ENCODE results near the gene WEE2. TPM values are rescaled to one million over a fixed set of nuclear protein-coding genes. Genes with fewer than 3 reads are reported as not detected.

The WEE2 gene
- total and polyA plus RNA-seq, 2 donors from 2014 or later: 0.06 to 0.13 TPM

DNA sequence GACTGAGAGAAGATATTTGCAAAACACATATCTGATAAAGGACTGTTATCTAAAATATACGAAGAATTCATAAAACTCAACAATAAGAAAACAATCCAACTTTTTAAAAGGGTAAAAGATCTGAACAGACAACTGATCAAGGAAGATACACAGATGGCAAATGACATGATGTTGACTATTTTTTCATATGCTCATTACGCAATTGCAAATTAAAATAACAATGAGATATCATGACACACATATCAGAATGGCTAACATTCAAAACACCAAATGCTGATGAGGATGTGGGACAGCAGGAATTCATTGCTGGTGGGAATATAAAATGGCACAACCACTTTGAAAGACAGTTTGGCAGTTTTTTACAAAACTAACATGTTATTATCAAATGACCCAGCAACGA lies 15.1 kb upstream of the WEE2 start:
- FAIRE-seq (no peak), DNase-seq (no peak)
- Histone ChIP-seq H3K4me3 (ENCODE audit: low read length in 3 of 3) (no peak overlapping the region), H3K27ac (ENCODE audit: low read depth in 2 of 2, low read length in 2 of 2) (no peak overlapping the region), H3K27me3 (ENCODE audit: control insufficient read depth, insufficient read depth, low read length) (no peaks in the 10 kb centered on the region), H3K9me3 (ENCODE audit: control insufficient read depth in 2 of 3, insufficient read depth in 1 of 3, low read length in 3 of 3) (no peaks in the 10 kb centered on the region), H3K36me3 (ENCODE audit: control insufficient read depth in 2 of 3, insufficient read depth in 3 of 3, low read length in 3 of 3) (no peaks in the 10 kb centered on the region), H3K9ac (ENCODE audit: low read length in 3 of 3) (no peak overlapping the region), H3K4me1 (ENCODE audit: control insufficient read depth in 2 of 3, insufficient read depth in 2 of 3, low read depth in 1 of 3, low read length in 3 of 3) (peaks cover 3 to 24% (median 13%) of the 10 kb centered on the region in 3 donors)
- intact Hi-C loops (cut with DNase I): no loop called here
- TF ChIP-seq, protein P1, sequence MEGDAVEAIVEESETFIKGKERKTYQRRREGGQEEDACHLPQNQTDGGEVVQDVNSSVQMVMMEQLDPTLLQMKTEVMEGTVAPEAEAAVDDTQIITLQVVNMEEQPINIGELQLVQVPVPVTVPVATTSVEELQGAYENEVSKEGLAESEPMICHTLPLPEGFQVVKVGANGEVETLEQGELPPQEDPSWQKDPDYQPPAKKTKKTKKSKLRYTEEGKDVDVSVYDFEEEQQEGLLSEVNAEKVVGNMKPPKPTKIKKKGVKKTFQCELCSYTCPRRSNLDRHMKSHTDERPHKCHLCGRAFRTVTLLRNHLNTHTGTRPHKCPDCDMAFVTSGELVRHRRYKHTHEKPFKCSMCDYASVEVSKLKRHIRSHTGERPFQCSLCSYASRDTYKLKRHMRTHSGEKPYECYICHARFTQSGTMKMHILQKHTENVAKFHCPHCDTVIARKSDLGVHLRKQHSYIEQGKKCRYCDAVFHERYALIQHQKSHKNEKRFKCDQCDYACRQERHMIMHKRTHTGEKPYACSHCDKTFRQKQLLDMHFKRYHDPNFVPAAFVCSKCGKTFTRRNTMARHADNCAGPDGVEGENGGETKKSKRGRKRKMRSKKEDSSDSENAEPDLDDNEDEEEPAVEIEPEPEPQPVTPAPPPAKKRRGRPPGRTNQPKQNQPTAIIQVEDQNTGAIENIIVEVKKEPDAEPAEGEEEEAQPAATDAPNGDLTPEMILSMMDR (IDR thresholded peaks at IDR 0.05; ENCODE audit: borderline replicate concordance, extremely low read depth, insufficient read depth): no peak

- no peaks in the 10 kb centered on the region for H3K27me3 ChIP-seq (ENCODE audit: control insufficient read depth, insufficient read depth, low read length)
- FAIRE-seq: no peak
- no peaks in the 10 kb centered on the region for H3K36me3 ChIP-seq (ENCODE audit: control insufficient read depth in 2 of 3, insufficient read depth in 3 of 3, low read length in 3 of 3)
- DNase-seq: peak in 2 of 5 donors; percentile 13 to 19
- peaks cover 3 to 24% (median 13%) of the 10 kb centered on the region in 3 donors for H3K4me1 ChIP-seq (ENCODE audit: control insufficient read depth in 2 of 3, insufficient read depth in 2 of 3, low read depth in 1 of 3, low read length in 3 of 3)
- no peak overlapping the region for H3K27ac ChIP-seq (ENCODE audit: low read depth in 2 of 2, low read length in 2 of 2)
- peak overlapping the region in 1 of 3 donors; percentile 2 for H3K4me3 ChIP-seq (ENCODE audit: low read length in 3 of 3)
- intact Hi-C loops (cut with DNase I): no loop called here
- TF ChIP-seq, protein P1 (IDR thresholded peaks at IDR 0.05; ENCODE audit: borderline replicate concordance, extremely low read depth, insufficient read depth): no peak
- H3K9me3 ChIP-seq (ENCODE audit: control insufficient read depth in 2 of 3, insufficient read depth in 1 of 3, low read length in 3 of 3): no peaks in the 10 kb centered on the region
- no peak overlapping the region for H3K9ac ChIP-seq (ENCODE audit: low read length in 3 of 3)
Observed at GRCh38 chr7:141695803-141696289, 12.3 kb upstream of the WEE2 start.

DNA sequence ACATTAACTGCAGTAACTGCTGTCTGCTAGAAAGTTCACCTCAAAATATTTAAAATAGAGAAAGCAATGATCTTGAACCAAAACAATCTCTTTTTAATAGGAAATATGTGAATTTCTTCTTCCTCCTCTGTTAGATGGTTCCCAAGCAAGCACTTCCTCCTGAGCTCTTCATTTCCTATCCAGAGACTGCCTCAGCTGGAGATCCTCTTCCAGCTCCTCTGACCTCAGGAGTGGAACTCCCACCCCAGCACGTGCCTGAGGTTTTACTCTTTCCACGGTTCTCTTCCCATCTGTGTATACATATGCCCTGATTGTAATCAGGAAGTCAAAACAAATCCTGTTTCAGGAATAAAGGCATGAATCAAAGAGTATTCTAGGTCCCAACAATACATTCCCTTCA lies 11.8 kb upstream of the WEE2 start:
- no peak overlapping the region for H3K27ac ChIP-seq (ENCODE audit: low read depth in 2 of 2, low read length in 2 of 2)
- H3K36me3 ChIP-seq (ENCODE audit: control insufficient read depth in 2 of 3, insufficient read depth in 3 of 3, low read length in 3 of 3): no peaks in the 10 kb centered on the region
- H3K4me3 ChIP-seq (ENCODE audit: low read length in 3 of 3): no peak overlapping the region
- intact Hi-C loops (cut with DNase I): no loop called here
- no peaks in the 10 kb centered on the region for H3K27me3 ChIP-seq (ENCODE audit: control insufficient read depth, insufficient read depth, low read length)
- no peak overlapping the region for H3K9ac ChIP-seq (ENCODE audit: low read length in 3 of 3)
- TF ChIP-seq, protein P1 (IDR thresholded peaks at IDR 0.05; ENCODE audit: borderline replicate concordance, extremely low read depth, insufficient read depth): no peak
- no peak for DNase-seq
- no peaks in the 10 kb centered on the region for H3K9me3 ChIP-seq (ENCODE audit: control insufficient read depth in 2 of 3, insufficient read depth in 1 of 3, low read length in 3 of 3)
- no peak for FAIRE-seq
- peaks cover 3 to 24% (median 15%) of the 10 kb centered on the region in 3 donors for H3K4me1 ChIP-seq (ENCODE audit: control insufficient read depth in 2 of 3, insufficient read depth in 2 of 3, low read depth in 1 of 3, low read length in 3 of 3)
